Nephron progenitor cell (in vitro differentiated cells): ENCODE results near the gene IRF2BP2.

Experiments used
- DNase-seq: peaks from one replicate; pipeline ENCODE4 v3.0.0; 2021
- H3K27ac Mint-ChIP-seq: 2 replicates; pipeline ENCODE4 v1.8.0; 2021; ENCODE audit warnings: mild to moderate bottlenecking, moderate library complexity, mixed read lengths
- H3K27me3 Mint-ChIP-seq: 2 replicates; pipeline ENCODE4 v1.8.0; 2021; ENCODE audit warnings: mild to moderate bottlenecking, low read depth, mixed read lengths; ENCODE audit not compliant: poor library complexity
- H3K36me3 Mint-ChIP-seq: 2 replicates; pipeline ENCODE4 v1.8.0; 2021; ENCODE audit warnings: low read depth, mixed read lengths
- H3K4me1 Mint-ChIP-seq: 2 replicates; pipeline ENCODE4 v1.8.0; 2021; ENCODE audit warnings: mixed read lengths
- H3K4me3 Mint-ChIP-seq: 2 replicates; pipeline ENCODE4 v1.8.0; 2021; ENCODE audit warnings: mild to moderate bottlenecking, moderate library complexity, mixed read lengths
- H3K9me3 Mint-ChIP-seq: 2 replicates; pipeline ENCODE4 v1.8.0; 2021; ENCODE audit warnings: mild to moderate bottlenecking, moderate library complexity, mixed read lengths
- CTCF ChIP-seq: fragments of 200-600 bp; sonication (generic); IDR thresholded peaks from 2 replicates; pipeline ENCODE4 v1.5.0; 2021; ENCODE audit warnings: antibody characterized with exemption

IRF2BP2 gene

DNA sequence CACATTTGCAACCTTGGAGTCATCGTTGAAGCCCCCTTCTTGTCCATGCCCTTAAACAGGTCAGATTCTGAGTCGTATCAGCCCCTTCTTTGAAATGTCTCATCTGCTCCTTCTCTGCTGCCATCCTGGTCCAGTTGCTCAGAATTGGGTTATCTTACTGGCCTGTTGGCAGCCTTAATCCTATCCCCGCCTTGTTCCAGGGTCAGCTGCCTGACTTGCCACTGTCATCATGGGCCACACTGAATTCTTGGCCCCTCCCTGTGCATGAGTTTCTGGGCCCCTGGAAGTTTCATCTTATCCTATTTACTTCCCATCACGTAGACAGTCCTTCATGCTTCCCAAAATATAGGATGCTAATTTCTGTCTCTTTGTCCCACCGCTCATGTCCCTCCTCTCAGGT lies 23.7 kb downstream of the IRF2BP2 start:
- Mint-ChIP-seq H3K4me3 (no peak overlapping the region), H3K27ac (no peak overlapping the region), H3K9me3 (no peaks in the 10 kb centered on the region), H3K36me3 (no peaks in the 10 kb centered on the region), H3K4me1 (peaks cover 75% of the 10 kb centered on the region), H3K27me3 (peaks cover 4% of the 10 kb centered on the region)
- DNase-seq = no peak
- no peak for TF ChIP-seq CTCF

DNA sequence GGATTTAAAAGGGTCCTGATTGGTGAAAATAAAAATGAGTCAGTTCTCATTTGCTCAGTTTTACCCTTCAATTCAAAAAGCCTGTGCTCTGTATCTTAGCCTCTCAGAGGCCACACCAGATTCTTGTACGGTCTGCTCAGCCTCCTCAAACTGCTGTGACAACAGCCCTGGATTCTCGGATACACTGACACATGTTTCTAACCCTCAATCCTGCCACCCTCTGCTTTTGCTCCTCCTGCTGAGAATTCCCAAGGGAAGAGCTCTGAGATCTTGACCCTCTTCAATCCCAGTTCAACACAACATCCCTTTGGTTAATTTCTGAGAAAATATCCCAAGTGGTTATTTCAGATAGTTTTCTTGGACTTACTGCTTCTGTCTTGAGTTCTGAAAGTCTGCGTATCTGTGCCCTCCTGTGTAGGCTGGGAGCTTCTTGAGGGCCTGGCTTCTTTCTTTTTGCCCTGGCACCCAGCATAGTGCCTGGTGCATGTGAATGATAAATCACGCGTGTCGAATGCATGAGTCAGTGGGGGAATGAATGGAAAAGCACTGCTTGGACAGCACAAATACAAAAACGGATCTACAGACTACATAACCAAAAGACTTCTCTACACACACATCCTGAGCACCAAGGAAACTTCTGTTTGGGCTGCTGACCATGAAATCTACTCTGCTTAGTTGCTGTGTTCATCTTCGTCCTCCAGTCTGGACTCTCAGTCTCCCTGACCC lies 24.5 kb downstream of the IRF2BP2 start:
- Mint-ChIP-seq H3K27me3 (peaks cover 4% of the 10 kb centered on the region), H3K36me3 (no peaks in the 10 kb centered on the region), H3K9me3 (no peaks in the 10 kb centered on the region), H3K4me3 (no peak overlapping the region), H3K27ac (peak overlapping the region; percentile 62), H3K4me1 (peaks cover 82% of the 10 kb centered on the region)
- TF ChIP-seq CTCF = no peak
- no peak for DNase-seq

GRCh38 chr1:234584926-234585325 lies 25.1 kb downstream of the IRF2BP2 start:
- Mint-ChIP-seq H3K4me3 (no peak overlapping the region), H3K27ac (peak overlapping the region; percentile 35), H3K9me3 (no peaks in the 10 kb centered on the region), H3K27me3 (peaks cover 4% of the 10 kb centered on the region), H3K36me3 (no peaks in the 10 kb centered on the region), H3K4me1 (peaks cover 82% of the 10 kb centered on the region)
- no peak for DNase-seq
- no peak for TF ChIP-seq CTCF

DNA sequence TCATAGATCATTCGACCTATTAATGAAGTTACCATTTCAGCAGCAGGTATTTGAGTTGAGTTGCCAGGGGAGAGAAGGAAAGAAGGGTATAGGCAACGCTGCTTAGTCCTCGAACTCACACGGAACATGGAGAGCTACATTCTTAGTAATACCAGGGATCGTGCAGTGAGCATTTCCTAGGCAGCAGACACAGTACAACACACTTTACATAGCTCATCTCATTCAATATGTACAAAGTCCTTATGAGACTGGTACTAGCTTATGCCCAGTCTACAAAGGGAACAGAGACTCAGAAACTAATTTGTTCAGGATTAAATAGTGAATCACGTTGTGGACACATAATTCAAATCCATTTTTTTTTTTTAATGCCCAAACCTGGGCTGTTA lies 25.6 kb downstream of the IRF2BP2 start:
- H3K27ac Mint-ChIP-seq = peak overlapping the region; percentile 86
- DNase-seq = no peak
- TF ChIP-seq CTCF = no peak
- peaks cover 4% of the 10 kb centered on the region for H3K27me3 Mint-ChIP-seq
- H3K4me1 Mint-ChIP-seq = peaks cover 77% of the 10 kb centered on the region
- H3K4me3 Mint-ChIP-seq = no peak overlapping the region
- no peaks in the 10 kb centered on the region for H3K36me3 Mint-ChIP-seq
- H3K9me3 Mint-ChIP-seq = no peaks in the 10 kb centered on the region

DNA sequence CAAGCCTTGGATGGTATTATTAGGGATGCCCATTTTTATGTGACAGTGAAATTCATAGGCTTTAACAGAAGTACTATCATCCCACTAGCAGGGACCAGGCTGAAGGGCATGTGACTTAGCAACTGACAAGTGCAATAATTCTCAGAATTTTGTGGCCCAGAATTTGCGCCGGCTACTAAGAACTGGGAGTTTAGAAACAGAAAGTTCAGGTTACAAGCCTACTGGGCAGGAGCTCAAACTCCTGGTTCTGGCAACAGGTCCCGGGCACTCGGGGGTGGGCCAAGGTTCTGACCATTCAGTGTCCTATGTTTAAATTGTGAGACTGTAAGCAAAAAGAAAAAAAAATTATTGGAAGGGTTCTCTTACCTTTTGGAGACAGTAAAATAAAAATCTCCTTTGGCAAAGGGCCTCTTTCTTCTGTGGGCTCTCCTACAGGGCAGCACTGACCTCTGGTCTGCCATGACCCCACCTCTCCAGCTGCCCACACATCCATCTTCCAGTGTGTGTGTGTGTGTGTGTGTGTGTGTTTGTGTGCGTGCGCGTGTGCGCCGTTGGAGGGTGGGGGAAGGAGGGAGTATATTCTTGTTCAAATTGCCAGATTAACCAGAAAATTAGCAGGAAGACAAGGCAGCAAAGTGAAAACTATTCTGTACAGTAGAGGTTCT lies 26.1 kb downstream of the IRF2BP2 start:
- H3K9me3 Mint-ChIP-seq = no peaks in the 10 kb centered on the region
- H3K4me3 Mint-ChIP-seq = no peak overlapping the region
- H3K4me1 Mint-ChIP-seq = peaks cover 72% of the 10 kb centered on the region
- no peaks in the 10 kb centered on the region for H3K36me3 Mint-ChIP-seq
- TF ChIP-seq CTCF = no peak
- H3K27me3 Mint-ChIP-seq = peaks cover 4% of the 10 kb centered on the region
- H3K27ac Mint-ChIP-seq = peak overlapping the region; percentile 86
- no peak for DNase-seq
